ENCODE measurements around the gene DDN. TPM values are rescaled to one million over a fixed set of nuclear protein-coding genes. Genes with fewer than 3 reads are reported as not detected.

Gene DDN
- total and polyA plus RNA-seq, 9 of the 15 experiments (the other 6 are each of a cell fraction or from before 2014, with no cell fraction given) = 0.03 to 3.6 (median 1.6) TPM

DNA sequence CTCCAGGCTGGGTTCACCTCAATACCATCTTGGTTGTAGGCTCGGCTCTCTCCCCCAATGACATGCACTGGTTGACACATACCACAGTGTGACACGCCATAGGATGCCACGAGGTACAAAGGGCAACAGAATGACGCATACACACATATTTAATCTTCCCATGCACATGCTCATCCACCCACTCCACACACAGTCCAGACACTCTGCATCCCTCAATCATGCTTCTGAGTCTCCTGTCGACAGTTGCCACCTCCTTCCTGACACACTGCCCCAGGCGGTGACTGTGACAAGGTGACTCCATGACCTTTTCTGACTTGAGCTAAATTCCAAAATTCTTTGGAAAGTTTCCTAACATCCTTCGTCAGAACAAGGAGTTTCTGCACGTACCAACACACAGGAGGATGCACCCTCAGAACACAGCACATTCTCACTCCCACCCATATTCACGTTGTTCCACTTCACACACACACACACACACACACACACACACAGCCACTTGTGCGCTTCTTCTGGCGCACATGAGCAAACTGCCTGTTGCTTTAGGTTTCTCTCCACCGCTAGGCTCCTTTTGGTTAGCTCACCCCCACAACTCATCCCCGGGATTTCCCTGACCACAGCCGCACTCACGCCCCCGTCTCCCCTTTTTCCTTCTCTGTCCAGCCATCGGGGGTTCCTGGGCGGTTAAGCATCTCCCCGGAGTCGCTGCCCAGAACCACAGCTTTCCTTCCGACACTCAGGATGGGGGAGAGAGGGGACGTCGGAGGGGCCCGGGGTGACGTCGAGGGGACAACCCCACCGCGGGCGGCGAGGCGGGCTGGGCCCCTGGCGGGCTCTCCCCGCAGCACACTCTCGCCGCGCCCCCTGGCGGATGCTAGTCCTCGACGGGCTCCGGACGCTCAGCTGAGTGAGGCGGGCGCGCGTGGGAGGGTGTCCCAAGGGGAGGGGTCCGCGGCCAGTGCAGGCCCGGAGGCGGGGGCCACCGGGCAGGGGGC is 21.6 kb downstream of the DDN start (continued):
- TF ChIP-seq, protein P1, sequence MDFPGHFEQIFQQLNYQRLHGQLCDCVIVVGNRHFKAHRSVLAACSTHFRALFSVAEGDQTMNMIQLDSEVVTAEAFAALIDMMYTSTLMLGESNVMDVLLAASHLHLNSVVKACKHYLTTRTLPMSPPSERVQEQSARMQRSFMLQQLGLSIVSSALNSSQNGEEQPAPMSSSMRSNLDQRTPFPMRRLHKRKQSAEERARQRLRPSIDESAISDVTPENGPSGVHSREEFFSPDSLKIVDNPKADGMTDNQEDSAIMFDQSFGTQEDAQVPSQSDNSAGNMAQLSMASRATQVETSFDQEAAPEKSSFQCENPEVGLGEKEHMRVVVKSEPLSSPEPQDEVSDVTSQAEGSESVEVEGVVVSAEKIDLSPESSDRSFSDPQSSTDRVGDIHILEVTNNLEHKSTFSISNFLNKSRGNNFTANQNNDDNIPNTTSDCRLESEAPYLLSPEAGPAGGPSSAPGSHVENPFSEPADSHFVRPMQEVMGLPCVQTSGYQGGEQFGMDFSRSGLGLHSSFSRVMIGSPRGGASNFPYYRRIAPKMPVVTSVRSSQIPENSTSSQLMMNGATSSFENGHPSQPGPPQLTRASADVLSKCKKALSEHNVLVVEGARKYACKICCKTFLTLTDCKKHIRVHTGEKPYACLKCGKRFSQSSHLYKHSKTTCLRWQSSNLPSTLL (IDR thresholded peaks at IDR 0.05) = no peak
- TF ChIP-seq, protein P2, sequence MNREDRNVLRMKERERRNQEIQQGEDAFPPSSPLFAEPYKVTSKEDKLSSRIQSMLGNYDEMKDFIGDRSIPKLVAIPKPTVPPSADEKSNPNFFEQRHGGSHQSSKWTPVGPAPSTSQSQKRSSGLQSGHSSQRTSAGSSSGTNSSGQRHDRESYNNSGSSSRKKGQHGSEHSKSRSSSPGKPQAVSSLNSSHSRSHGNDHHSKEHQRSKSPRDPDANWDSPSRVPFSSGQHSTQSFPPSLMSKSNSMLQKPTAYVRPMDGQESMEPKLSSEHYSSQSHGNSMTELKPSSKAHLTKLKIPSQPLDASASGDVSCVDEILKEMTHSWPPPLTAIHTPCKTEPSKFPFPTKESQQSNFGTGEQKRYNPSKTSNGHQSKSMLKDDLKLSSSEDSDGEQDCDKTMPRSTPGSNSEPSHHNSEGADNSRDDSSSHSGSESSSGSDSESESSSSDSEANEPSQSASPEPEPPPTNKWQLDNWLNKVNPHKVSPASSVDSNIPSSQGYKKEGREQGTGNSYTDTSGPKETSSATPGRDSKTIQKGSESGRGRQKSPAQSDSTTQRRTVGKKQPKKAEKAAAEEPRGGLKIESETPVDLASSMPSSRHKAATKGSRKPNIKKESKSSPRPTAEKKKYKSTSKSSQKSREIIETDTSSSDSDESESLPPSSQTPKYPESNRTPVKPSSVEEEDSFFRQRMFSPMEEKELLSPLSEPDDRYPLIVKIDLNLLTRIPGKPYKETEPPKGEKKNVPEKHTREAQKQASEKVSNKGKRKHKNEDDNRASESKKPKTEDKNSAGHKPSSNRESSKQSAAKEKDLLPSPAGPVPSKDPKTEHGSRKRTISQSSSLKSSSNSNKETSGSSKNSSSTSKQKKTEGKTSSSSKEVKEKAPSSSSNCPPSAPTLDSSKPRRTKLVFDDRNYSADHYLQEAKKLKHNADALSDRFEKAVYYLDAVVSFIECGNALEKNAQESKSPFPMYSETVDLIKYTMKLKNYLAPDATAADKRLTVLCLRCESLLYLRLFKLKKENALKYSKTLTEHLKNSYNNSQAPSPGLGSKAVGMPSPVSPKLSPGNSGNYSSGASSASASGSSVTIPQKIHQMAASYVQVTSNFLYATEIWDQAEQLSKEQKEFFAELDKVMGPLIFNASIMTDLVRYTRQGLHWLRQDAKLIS (CRISPR knock-in tag; IDR thresholded peaks at IDR 0.05) = no peak
- TF ChIP-seq ZNF384 (IDR thresholded peaks at IDR 0.05; ENCODE audit: low read depth, low read length) (no peak), CTBP1 (IDR thresholded peaks at IDR 0.05; ENCODE audit: borderline replicate concordance) (0 out of 2 replicates have a peak, but pooled peaks have one; percentile 20), NR2C2 (CRISPR knock-in tag; IDR thresholded peaks at IDR 0.05) (0 out of 2 replicates have a peak, but pooled peaks have one; percentile 36), NR2C2 (tag; IDR thresholded peaks at IDR 0.05) (no peak), L3MBTL2 (IDR thresholded peaks at IDR 0.05) (peak; percentile 89), E2F8 (IDR thresholded peaks at IDR 0.05; ENCODE audit: low read depth, partially characterized antibody) (no peak), ZNF24 (IDR thresholded peaks at IDR 0.05) (no peak), THAP7 (CRISPR knock-in tag; IDR thresholded peaks at IDR 0.05) (no peak), NCOR1 (IDR thresholded peaks at IDR 0.05) (no peak), CEBPB (tag; IDR thresholded peaks at IDR 0.05) (no peak), EGR1 (conservative IDR thresholded peaks at IDR 0.05) (peak; percentile 82), XRCC5 (IDR thresholded peaks at IDR 0.05; ENCODE audit: low read depth, low read length) (0 out of 2 replicates have a peak, but pooled peaks have one; percentile 68), ZNF583 (CRISPR knock-in tag; IDR thresholded peaks at IDR 0.05) (no peak)
- TF ChIP-seq, protein P3, sequence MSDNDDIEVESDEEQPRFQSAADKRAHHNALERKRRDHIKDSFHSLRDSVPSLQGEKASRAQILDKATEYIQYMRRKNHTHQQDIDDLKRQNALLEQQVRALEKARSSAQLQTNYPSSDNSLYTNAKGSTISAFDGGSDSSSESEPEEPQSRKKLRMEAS (CRISPR knock-in tag; IDR thresholded peaks at IDR 0.05) = peak; percentile 50; the same call in 1 of the 2 replicates
- TF ChIP-seq, protein P4, sequence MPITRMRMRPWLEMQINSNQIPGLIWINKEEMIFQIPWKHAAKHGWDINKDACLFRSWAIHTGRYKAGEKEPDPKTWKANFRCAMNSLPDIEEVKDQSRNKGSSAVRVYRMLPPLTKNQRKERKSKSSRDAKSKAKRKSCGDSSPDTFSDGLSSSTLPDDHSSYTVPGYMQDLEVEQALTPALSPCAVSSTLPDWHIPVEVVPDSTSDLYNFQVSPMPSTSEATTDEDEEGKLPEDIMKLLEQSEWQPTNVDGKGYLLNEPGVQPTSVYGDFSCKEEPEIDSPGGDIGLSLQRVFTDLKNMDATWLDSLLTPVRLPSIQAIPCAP (CRISPR knock-in tag; IDR thresholded peaks at IDR 0.05; ENCODE audit: borderline replicate concordance) = no peak

Measured in K562 (cell line).